GM21786 (cell line): Measurements from ENCODE around the gene TGFBR1.

Experiments used
- ATAC-seq: cut with Tn5 transposase; IDR thresholded peaks from one replicate; pipeline ENCODE4 v1.9.1; 2021; ENCODE audit not compliant: unreplicated experiment

Gene TGFBR1

GRCh38 chr9:99104459-99105151, at the start of gene TGFBR1:
Gene TGFBR1 (plus strand): TSS chr9:99105113. CDS start chr9:99105206, 93 bp downstream.
- ATAC-seq, result peak; percentile 81

GRCh38 chr9:99055384-99055783, 49.5 kb upstream of the TGFBR1 start:
- no peak for ATAC-seq

- ATAC-seq, result no peak
Observed at GRCh38 chr9:99056186-99056585, 48.7 kb upstream of the TGFBR1 start.

- ATAC-seq, result no peak
Observed at GRCh38 chr9:99056886-99057664, 47.8 kb upstream of the TGFBR1 start.

- peak; percentile 78 for ATAC-seq
Observed at GRCh38 chr9:99057665-99058625, 47.0 kb upstream of the TGFBR1 start.

GRCh38 chr9:99058964-99059921, 45.7 kb upstream of the TGFBR1 start:
- peak; percentile 74 for ATAC-seq

- ATAC-seq, result no peak
Observed at GRCh38 chr9:99060621-99061020, 44.3 kb upstream of the TGFBR1 start.

GRCh38 chr9:99062549-99062948, 42.4 kb upstream of the TGFBR1 start:
- no peak for ATAC-seq

GRCh38 chr9:99063522-99063921, 41.4 kb upstream of the TGFBR1 start:
- ATAC-seq, result no peak

GRCh38 chr9:99066571-99066970, 38.3 kb upstream of the TGFBR1 start:
- no peak for ATAC-seq

- no peak for ATAC-seq
Observed at GRCh38 chr9:99069075-99069474, 35.8 kb upstream of the TGFBR1 start.

GRCh38 chr9:99069546-99069945, 35.4 kb upstream of the TGFBR1 start:
- ATAC-seq, result no peak

GRCh38 chr9:99070681-99071080, 34.2 kb upstream of the TGFBR1 start:
- ATAC-seq, result no peak

- ATAC-seq, result no peak
Observed at GRCh38 chr9:99071313-99072039, 33.4 kb upstream of the TGFBR1 start.

- ATAC-seq, result no peak
Observed at GRCh38 chr9:99072040-99072394, 32.9 kb upstream of the TGFBR1 start.

GRCh38 chr9:99073347-99073746, 31.6 kb upstream of the TGFBR1 start:
- no peak for ATAC-seq

- no peak for ATAC-seq
Observed at GRCh38 chr9:99073985-99074901, 30.7 kb upstream of the TGFBR1 start.

GRCh38 chr9:99074902-99075245, 30.0 kb upstream of the TGFBR1 start:
- ATAC-seq, result no peak
